Mesothelial cell of epicardium (in vitro differentiated cells): ENCODE data around the gene HPN. TPM values are rescaled to one million over a fixed set of nuclear protein-coding genes. Genes with fewer than 3 reads are reported as not detected.
"Not testable (repeated sequence)": the region's sequence is repeated elsewhere in the genome, so short reads cannot be mapped to it uniquely, and the experiment has no call there.

Experiments
- DNase-seq, 2 experiments: peaks; one replicate each; pipeline ENCODE4 v3.0.0; 2021; ENCODE audit warnings: low spot score in 2 of 2; ENCODE audit not compliant: unreplicated experiment in 2 of 2
- H3K27ac Mint-ChIP-seq: 2 replicates; pipeline ENCODE4 v1.8.0; 2021; ENCODE audit warnings: mixed read lengths
- H3K27me3 Mint-ChIP-seq: 2 replicates; pipeline ENCODE4 v1.8.0; 2021; ENCODE audit warnings: low read depth, mixed read lengths
- H3K36me3 Mint-ChIP-seq: 2 replicates; pipeline ENCODE4 v1.8.0; 2021; ENCODE audit warnings: mixed read lengths
- H3K4me1 Mint-ChIP-seq: 2 replicates; pipeline ENCODE4 v1.8.0; 2021; ENCODE audit warnings: mixed read lengths
- H3K4me3 Mint-ChIP-seq: 2 replicates; pipeline ENCODE4 v1.8.0; 2021; ENCODE audit warnings: mild to moderate bottlenecking, moderate library complexity, mixed read lengths
- H3K9me3 Mint-ChIP-seq: 2 replicates; pipeline ENCODE4 v1.8.0; 2021; ENCODE audit warnings: mixed read lengths
- CTCF ChIP-seq: fragments of 200-600 bp; sonication (generic); IDR thresholded peaks from one replicate; pipeline ENCODE4 v1.5.0; 2021; ENCODE audit warnings: antibody characterized with exemption; ENCODE audit not compliant: unreplicated experiment
- total RNA-seq: library from RNA; stranded (reverse); gene quantifications from 3 replicates; pipeline ENCODE4 v1.2.1, GENCODE V29; 2021

The HPN gene
- total RNA-seq, 1 donor from 2014 or later: 21.3 TPM

GRCh38 chr19:35048911-35049411 is 7.4 kb downstream of the HPN start:
- H3K4me1 Mint-ChIP-seq: no peaks in the 10 kb centered on the region
- DNase-seq: no peak
- H3K36me3 Mint-ChIP-seq: no peaks in the 10 kb centered on the region
- H3K27ac Mint-ChIP-seq: no peak overlapping the region
- no peaks in the 10 kb centered on the region for H3K9me3 Mint-ChIP-seq
- H3K4me3 Mint-ChIP-seq: no peak overlapping the region
- TF ChIP-seq CTCF: no peak
- no peaks in the 10 kb centered on the region for H3K27me3 Mint-ChIP-seq

GRCh38 chr19:35049456-35049855 is 7.9 kb downstream of the HPN start:
- TF ChIP-seq CTCF: no peak
- Mint-ChIP-seq H3K9me3 (no peaks in the 10 kb centered on the region), H3K27ac (no peak overlapping the region), H3K27me3 (no peaks in the 10 kb centered on the region), H3K4me3 (no peak overlapping the region), H3K4me1 (no peaks in the 10 kb centered on the region), H3K36me3 (no peaks in the 10 kb centered on the region)
- DNase-seq: no peak

- not testable (repeated sequence) for H3K4me1 Mint-ChIP-seq, H3K27ac Mint-ChIP-seq, DNase-seq, H3K27me3 Mint-ChIP-seq, H3K4me3 Mint-ChIP-seq, H3K36me3 Mint-ChIP-seq, H3K9me3 Mint-ChIP-seq
Observed at GRCh38 chr19:35050662-35051061, 9.1 kb downstream of the HPN start.

GRCh38 chr19:35051268-35051667 is 9.7 kb downstream of the HPN start:
- not testable (repeated sequence) for H3K27me3 Mint-ChIP-seq, H3K4me1 Mint-ChIP-seq, H3K36me3 Mint-ChIP-seq, H3K27ac Mint-ChIP-seq, H3K4me3 Mint-ChIP-seq, DNase-seq, H3K9me3 Mint-ChIP-seq

- no peak overlapping the region for H3K27ac Mint-ChIP-seq
- TF ChIP-seq CTCF: no peak
- DNase-seq: no peak
- peaks cover 8% of the 10 kb centered on the region for H3K27me3 Mint-ChIP-seq
- H3K4me3 Mint-ChIP-seq: no peak overlapping the region
- no peaks in the 10 kb centered on the region for H3K9me3 Mint-ChIP-seq
- peaks cover 7% of the 10 kb centered on the region for H3K4me1 Mint-ChIP-seq
- no peaks in the 10 kb centered on the region for H3K36me3 Mint-ChIP-seq
Observed at GRCh38 chr19:35051796-35052195, 10.3 kb downstream of the HPN start.

- Mint-ChIP-seq H3K27me3 (peaks cover 9% of the 10 kb centered on the region), H3K4me1 (peaks cover 7% of the 10 kb centered on the region), H3K36me3 (no peaks in the 10 kb centered on the region), H3K27ac (no peak overlapping the region), H3K9me3 (no peaks in the 10 kb centered on the region), H3K4me3 (no peak overlapping the region)
- TF ChIP-seq CTCF: no peak
- no peak for DNase-seq
Observed at GRCh38 chr19:35052599-35053190, 11.2 kb downstream of the HPN start.

- H3K27me3 Mint-ChIP-seq: peaks cover 9% of the 10 kb centered on the region
- H3K27ac Mint-ChIP-seq: no peak overlapping the region
- peaks cover 7% of the 10 kb centered on the region for H3K4me1 Mint-ChIP-seq
- no peak for DNase-seq
- no peak for TF ChIP-seq CTCF
- no peaks in the 10 kb centered on the region for H3K9me3 Mint-ChIP-seq
- H3K4me3 Mint-ChIP-seq: no peak overlapping the region
- H3K36me3 Mint-ChIP-seq: no peaks in the 10 kb centered on the region
Observed at GRCh38 chr19:35053667-35054293, 12.3 kb downstream of the HPN start.
